Psoas muscle (tissue), 8 donors: ENCODE measurements around the gene LNP1. TPM values are rescaled to one million over a fixed set of nuclear protein-coding genes. Genes with fewer than 3 reads are reported as not detected.

ENCODE experiments used
- ATAC-seq, 4 donors: fragments of 200-7000 bp; cut with Tn5 transposase; one replicate each; pipeline ENCODE4 v1.9.1; 2020; ENCODE audit warnings: moderate library complexity in 3 of 4, mild to moderate bottlenecking in 2 of 4
- DNase-seq, 2 donors: peaks; one replicate each; pipeline ENCODE4 v3.0.0-alpha.2; 2020
- H3K27ac ChIP-seq: fragments of 200-600 bp; one replicate; pipeline ENCODE4 v1.8.0; 2022
- H3K27me3 ChIP-seq, 3 donors: fragments of 200-600 bp in 1 of 3; one replicate each; pipeline versions ENCODE4 v1.6.1 to v1.8.0; 2013 to 2022; ENCODE audit warnings: low read length in 2 of 3, mild to moderate bottlenecking in 2 of 3, moderate library complexity in 1 of 3; ENCODE audit not compliant: insufficient read depth in 3 of 3
- H3K36me3 ChIP-seq, 2 donors: fragments of 200-600 bp in 1 of 2; one replicate each; pipeline versions ENCODE4 v1.6.1 to v1.8.0; 2013 to 2022; ENCODE audit warnings: low read depth in 1 of 2, mild to moderate bottlenecking in 1 of 2, moderate library complexity in 1 of 2; ENCODE audit not compliant: insufficient read depth in 1 of 2
- H3K4me1 ChIP-seq: fragments of 200-600 bp; one replicate; pipeline ENCODE4 v1.8.0; 2022
- H3K4me3 ChIP-seq: fragments of 200-600 bp; one replicate; pipeline ENCODE4 v1.8.0; 2022; ENCODE audit warnings: mild to moderate bottlenecking
- H3K9me3 ChIP-seq: fragments of 200-600 bp; one replicate; pipeline ENCODE4 v1.8.0; 2022
- WGBS, 3 donors: extraction: QIAGEN DNeasy Blood & Tissue Kit; methylation state at CpG; one replicate each; pipeline versions ENCODE4 v1.1.6 to v1.1.7; 2013; 5-methylcytosine and 5-hydroxymethylcytosine counted together
- intact Hi-C, 2 donors: fragments of 100-400 bp; cut with DNase I; formaldehyde crosslinking; loops; one replicate each; pipeline versions ENCODE4 v1.11.0 to v1.14.2; 2022
- polyA plus RNA-seq, 3 donors: library from polyadenylated mRNA; stranded (reverse); fragments of 200-250 nt; gene quantifications; one replicate each; pipeline ENCODE4 v1.2.3, GENCODE V29; 2013
- total RNA-seq, 4 donors: library from RNA; stranded (reverse); fragmentation: NEBNext Ultra II Directional in 2 of 4; extraction: Animal tissue kit (Norgen Biotek cat#: 25700) in 2 of 4; gene quantifications; one replicate each; pipeline versions ENCODE4 v1.2.1 to v1.2.4, GENCODE V29; 2021 to 2023
- TF ChIP-seq, protein P1 (sequence below): fragments of 200-600 bp; IDR thresholded peaks from one replicate; pipeline ENCODE4 v1.8.0; 2022; ENCODE audit warnings: antibody characterized with exemption
- donor health status: healthy with polysubstance abuse.
- donor health status: DM: no; HTN: no; CAD: no; lungs with moderate emphysema.
- donor health status: Bipolar disorder and iron deficiency.
- donor health status: healthy.
- donor health status: DM: yes; HTN: yes; CAD: no.
- donor health status: DM: no; HTN: no; CAD: no.
- donor health status: DM: no; HTN: no; CAD: no.
- donor health status: DM: yes; HTN: yes; CAD: no.

Gene LNP1
- total and polyA plus RNA-seq, 7 donors, result 0.96 to 5.1 (median 1.7) TPM

DNA sequence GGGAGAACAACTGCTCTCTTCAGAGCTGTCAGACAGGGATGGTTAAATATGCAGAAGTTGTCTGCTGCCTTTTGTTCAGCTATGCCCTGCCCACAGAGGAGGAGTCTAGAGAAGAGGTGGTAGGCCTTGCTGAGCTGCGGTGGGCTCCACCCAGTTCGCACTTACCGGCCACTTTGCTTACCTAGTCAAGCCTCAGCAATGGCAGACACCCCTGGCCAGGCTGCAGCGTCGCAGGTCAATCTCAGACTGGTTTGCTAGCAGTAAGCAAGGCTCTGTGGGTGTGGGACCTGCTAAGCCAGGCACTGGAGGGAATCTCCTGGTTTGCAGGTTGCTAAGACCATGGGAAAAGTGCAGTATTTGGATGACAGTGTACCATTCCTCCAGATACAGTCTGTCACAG is 78.7 kb downstream of the LNP1 start:
- ATAC-seq (no peak), DNase-seq (no peak)
- TF ChIP-seq, protein P1, sequence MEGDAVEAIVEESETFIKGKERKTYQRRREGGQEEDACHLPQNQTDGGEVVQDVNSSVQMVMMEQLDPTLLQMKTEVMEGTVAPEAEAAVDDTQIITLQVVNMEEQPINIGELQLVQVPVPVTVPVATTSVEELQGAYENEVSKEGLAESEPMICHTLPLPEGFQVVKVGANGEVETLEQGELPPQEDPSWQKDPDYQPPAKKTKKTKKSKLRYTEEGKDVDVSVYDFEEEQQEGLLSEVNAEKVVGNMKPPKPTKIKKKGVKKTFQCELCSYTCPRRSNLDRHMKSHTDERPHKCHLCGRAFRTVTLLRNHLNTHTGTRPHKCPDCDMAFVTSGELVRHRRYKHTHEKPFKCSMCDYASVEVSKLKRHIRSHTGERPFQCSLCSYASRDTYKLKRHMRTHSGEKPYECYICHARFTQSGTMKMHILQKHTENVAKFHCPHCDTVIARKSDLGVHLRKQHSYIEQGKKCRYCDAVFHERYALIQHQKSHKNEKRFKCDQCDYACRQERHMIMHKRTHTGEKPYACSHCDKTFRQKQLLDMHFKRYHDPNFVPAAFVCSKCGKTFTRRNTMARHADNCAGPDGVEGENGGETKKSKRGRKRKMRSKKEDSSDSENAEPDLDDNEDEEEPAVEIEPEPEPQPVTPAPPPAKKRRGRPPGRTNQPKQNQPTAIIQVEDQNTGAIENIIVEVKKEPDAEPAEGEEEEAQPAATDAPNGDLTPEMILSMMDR, result no peak
- H3K27ac ChIP-seq, result no peak overlapping the region
- H3K4me3 ChIP-seq, result no peak overlapping the region
- H3K4me1 ChIP-seq, result no peaks in the 10 kb centered on the region
- H3K9me3 ChIP-seq, result no peaks in the 10 kb centered on the region
- H3K27me3 ChIP-seq, result peaks cover 0 to 3% (median 0%) of the 10 kb centered on the region in 3 donors
- no peaks in the 10 kb centered on the region for H3K36me3 ChIP-seq
- intact Hi-C loops, result no loop called here
- whole genome bisulfite sequencing, 3 donors, result 74 to 79% (median 78%) methylated on average over 5 of the region's 5 CpGs

DNA sequence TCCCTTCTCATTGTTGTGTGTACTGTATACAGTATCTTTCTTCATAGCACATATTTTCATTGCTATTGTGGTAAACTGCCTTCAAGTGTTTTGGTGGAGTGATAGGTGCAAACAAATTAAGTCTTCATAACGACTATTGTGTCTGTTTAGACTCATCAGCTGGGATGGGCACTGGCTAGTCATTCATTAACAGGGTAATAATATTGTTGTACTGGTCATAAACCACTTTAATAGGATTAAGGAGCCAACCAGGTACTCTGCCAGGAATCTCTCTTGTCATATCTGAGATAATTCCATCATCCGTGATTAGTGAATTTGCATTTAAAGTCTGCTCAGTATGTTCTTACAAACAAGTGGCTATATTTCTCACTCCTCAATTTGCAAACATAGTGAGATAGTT is 80.8 kb downstream of the LNP1 start:
- TF ChIP-seq, protein P1, result no peak
- WGBS, 3 donors, result 71 to 75% (median 75%) methylated on average over 2 of the region's 2 CpGs
- Histone ChIP-seq H3K9me3 (no peaks in the 10 kb centered on the region), H3K36me3 (no peaks in the 10 kb centered on the region), H3K27me3 (peaks cover 0 to 3% (median 0%) of the 10 kb centered on the region in 3 donors), H3K27ac (no peak overlapping the region), H3K4me3 (no peak overlapping the region), H3K4me1 (no peaks in the 10 kb centered on the region)
- intact Hi-C loops, result no loop called here
- DNase-seq (no peak), ATAC-seq (no peak)

DNA sequence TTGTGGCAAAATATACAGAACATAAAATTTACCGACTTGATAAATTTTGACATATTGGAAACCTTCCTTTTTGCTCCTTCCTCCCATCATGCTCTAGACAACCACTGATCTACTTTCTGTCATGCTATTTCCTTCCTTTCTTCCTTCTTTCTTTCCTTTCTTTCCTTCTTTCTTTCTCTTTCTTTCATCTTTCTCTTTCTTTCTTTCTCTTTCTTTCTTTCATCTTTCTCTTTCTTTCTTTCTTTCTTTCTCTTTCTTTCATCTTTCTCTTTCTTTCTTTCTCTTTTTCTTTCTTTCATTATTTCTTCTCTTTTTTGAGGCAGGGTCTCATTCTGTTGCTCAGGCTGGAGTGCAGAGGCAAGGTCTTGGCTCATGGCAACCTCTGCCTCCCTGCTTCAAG is 82.2 kb downstream of the LNP1 start:
- no peak overlapping the region for H3K27ac ChIP-seq
- ATAC-seq, result no peak
- intact Hi-C loops, result no loop called here
- TF ChIP-seq, protein P1, result no peak
- H3K4me3 ChIP-seq, result no peak overlapping the region
- no peaks in the 10 kb centered on the region for H3K9me3 ChIP-seq
- H3K27me3 ChIP-seq, result peaks cover 0 to 3% (median 0%) of the 10 kb centered on the region in 3 donors
- H3K4me1 ChIP-seq, result no peaks in the 10 kb centered on the region
- 89 to 100% (median 94%) methylated on average over 1 of the region's 1 CpG for whole genome bisulfite sequencing, 3 donors
- H3K36me3 ChIP-seq, result no peaks in the 10 kb centered on the region
- DNase-seq, result no peak

DNA sequence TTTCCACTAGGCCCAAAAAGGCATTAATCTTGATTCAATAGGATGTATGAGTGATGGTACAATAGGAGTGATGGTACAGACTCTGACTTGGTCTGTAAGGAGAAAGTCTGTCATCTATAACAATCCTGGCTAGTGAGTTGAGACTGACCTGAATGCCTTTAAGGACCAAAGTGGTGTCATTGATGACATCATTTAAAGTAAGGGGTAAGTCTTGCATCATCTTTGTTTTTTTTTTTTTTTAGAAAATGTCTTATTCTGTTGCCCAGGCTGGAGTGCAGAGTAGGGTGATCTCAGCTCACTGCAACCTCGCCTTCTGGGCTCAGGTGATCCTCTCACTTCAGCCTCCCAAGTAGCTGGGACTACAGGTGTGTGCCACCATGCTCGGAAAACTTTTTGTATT is 85.5 kb downstream of the LNP1 start:
- Histone ChIP-seq H3K4me3 (no peak overlapping the region), H3K4me1 (no peaks in the 10 kb centered on the region), H3K9me3 (no peaks in the 10 kb centered on the region), H3K27ac (no peak overlapping the region), H3K27me3 (peaks cover 0 to 3% (median 0%) of the 10 kb centered on the region in 3 donors), H3K36me3 (no peaks in the 10 kb centered on the region)
- WGBS, 3 donors, result 86 to 95% (median 94%) methylated on average over 2 of the region's 2 CpGs
- TF ChIP-seq, protein P1, result no peak
- ATAC-seq (no peak), DNase-seq (no peak)
- intact Hi-C loops, result no loop called here

DNA sequence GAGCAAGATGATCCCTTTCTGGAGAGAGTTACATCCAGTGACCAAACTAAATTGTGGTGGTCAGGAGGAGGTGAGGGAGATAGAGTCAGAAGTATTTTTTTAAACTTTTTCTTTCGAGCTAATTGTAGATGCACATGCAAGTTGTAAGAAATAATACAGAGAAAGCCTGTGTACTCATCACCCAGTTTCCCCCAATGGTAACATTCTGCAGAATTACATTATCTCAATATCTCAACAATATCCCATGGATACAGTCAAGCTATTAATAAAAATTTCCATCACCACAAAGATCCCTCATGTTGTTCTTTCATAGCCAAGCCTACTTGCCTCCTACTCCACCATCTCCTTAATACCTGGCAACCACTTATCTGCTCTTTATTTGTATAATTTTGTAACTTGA is 87.8 kb downstream of the LNP1 start:
- intact Hi-C loops, result no loop called here
- Histone ChIP-seq H3K4me3 (no peak overlapping the region), H3K36me3 (no peaks in the 10 kb centered on the region), H3K4me1 (no peaks in the 10 kb centered on the region), H3K27ac (no peak overlapping the region), H3K27me3 (no peaks in the 10 kb centered on the region), H3K9me3 (no peaks in the 10 kb centered on the region)
- DNase-seq (no peak), ATAC-seq (no peak)
- WGBS, 3 donors, result 74 to 91% (median 85%) methylated on average over 1 of the region's 1 CpG
- TF ChIP-seq, protein P1, result no peak
